ENCODE results near the gene RNF222. TPM values are rescaled to one million over a fixed set of nuclear protein-coding genes. Genes with fewer than 3 reads are reported as not detected.

RNF222 gene
- total and polyA plus RNA-seq, 10 of the 15 experiments (the other 5 are each of a cell fraction or from before 2014, with no cell fraction given) = not detected

DNA sequence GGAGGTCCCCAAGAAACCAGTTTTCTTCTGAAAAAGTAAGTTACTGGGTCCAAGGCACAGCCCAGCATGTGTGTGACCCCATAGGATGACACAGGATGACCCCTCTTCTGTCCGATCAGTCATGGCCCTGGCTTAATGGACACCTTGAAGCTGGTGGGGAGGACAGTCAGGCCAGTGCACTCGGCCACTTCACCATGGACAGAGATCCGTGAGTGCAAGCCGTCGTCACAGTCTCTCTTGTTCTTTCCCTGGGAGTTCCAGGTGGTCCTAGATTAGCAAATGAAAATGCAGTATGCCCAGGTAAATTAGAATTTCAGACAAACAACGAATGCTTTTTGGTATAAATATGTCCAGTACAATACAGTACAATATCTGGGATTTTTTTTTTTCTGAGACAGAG is 1.4 kb upstream of the RNF222 start:
- H3K4me2 ChIP-seq (ENCODE audit: control insufficient read depth, insufficient read depth) = no peak overlapping the region
- DNase-seq (ENCODE audit: low read depth, low spot score) = no peak
- no TSS peak for BruUV-seq (replicated peaks)
- in situ Hi-C loops (cut with MboI) = no loop called here
- 34% methylated on average over 6 of the region's 6 CpGs for WGBS (ENCODE audit: insufficient coverage, insufficient replicate concordance, low lambda C conversion rate, missing lambda C conversion rate)
- ChIA-PET CTCF (no interaction called here), RAD21 (ENCODE audit: unreplicated experiment) (no interaction called here), SMC1A (ENCODE audit: uncharacterized antibody, unreplicated experiment) (no interaction called here), POLR2A (no interaction called here)
- H4K20me1 ChIP-seq (ENCODE audit: control insufficient read depth, insufficient read depth) = no peaks in the 10 kb centered on the region
- H3K4me1 ChIP-seq (ENCODE audit: control insufficient read depth, insufficient read depth, low read length) = no peaks in the 10 kb centered on the region
- FAIRE-seq = no peak
- TF ChIP-seq, protein P1, sequence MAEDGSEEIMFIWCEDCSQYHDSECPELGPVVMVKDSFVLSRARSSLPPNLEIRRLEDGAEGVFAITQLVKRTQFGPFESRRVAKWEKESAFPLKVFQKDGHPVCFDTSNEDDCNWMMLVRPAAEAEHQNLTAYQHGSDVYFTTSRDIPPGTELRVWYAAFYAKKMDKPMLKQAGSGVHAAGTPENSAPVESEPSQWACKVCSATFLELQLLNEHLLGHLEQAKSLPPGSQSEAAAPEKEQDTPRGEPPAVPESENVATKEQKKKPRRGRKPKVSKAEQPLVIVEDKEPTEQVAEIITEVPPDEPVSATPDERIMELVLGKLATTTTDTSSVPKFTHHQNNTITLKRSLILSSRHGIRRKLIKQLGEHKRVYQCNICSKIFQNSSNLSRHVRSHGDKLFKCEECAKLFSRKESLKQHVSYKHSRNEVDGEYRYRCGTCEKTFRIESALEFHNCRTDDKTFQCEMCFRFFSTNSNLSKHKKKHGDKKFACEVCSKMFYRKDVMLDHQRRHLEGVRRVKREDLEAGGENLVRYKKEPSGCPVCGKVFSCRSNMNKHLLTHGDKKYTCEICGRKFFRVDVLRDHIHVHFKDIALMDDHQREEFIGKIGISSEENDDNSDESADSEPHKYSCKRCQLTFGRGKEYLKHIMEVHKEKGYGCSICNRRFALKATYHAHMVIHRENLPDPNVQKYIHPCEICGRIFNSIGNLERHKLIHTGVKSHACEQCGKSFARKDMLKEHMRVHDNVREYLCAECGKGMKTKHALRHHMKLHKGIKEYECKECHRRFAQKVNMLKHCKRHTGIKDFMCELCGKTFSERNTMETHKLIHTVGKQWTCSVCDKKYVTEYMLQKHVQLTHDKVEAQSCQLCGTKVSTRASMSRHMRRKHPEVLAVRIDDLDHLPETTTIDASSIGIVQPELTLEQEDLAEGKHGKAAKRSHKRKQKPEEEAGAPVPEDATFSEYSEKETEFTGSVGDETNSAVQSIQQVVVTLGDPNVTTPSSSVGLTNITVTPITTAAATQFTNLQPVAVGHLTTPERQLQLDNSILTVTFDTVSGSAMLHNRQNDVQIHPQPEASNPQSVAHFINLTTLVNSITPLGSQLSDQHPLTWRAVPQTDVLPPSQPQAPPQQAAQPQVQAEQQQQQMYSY (CRISPR knock-in tag; IDR thresholded peaks at IDR 0.05) = no peak
- TF ChIP-seq TBL1XR1 (IDR thresholded peaks at IDR 0.05; ENCODE audit: low read depth, low read length) = no peak
- TF ChIP-seq, protein P2, sequence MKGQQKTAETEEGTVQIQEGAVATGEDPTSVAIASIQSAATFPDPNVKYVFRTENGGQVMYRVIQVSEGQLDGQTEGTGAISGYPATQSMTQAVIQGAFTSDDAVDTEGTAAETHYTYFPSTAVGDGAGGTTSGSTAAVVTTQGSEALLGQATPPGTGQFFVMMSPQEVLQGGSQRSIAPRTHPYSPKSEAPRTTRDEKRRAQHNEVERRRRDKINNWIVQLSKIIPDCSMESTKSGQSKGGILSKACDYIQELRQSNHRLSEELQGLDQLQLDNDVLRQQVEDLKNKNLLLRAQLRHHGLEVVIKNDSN (IDR thresholded peaks at IDR 0.05; ENCODE audit: borderline replicate concordance, extremely low read length, insufficient read depth, low read depth, low read length) = no peak
- TF ChIP-seq, protein P3, sequence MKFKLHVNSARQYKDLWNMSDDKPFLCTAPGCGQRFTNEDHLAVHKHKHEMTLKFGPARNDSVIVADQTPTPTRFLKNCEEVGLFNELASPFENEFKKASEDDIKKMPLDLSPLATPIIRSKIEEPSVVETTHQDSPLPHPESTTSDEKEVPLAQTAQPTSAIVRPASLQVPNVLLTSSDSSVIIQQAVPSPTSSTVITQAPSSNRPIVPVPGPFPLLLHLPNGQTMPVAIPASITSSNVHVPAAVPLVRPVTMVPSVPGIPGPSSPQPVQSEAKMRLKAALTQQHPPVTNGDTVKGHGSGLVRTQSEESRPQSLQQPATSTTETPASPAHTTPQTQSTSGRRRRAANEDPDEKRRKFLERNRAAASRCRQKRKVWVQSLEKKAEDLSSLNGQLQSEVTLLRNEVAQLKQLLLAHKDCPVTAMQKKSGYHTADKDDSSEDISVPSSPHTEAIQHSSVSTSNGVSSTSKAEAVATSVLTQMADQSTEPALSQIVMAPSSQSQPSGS (IDR thresholded peaks at IDR 0.05; ENCODE audit: low read length) = no peak
- TF ChIP-seq, protein P4, sequence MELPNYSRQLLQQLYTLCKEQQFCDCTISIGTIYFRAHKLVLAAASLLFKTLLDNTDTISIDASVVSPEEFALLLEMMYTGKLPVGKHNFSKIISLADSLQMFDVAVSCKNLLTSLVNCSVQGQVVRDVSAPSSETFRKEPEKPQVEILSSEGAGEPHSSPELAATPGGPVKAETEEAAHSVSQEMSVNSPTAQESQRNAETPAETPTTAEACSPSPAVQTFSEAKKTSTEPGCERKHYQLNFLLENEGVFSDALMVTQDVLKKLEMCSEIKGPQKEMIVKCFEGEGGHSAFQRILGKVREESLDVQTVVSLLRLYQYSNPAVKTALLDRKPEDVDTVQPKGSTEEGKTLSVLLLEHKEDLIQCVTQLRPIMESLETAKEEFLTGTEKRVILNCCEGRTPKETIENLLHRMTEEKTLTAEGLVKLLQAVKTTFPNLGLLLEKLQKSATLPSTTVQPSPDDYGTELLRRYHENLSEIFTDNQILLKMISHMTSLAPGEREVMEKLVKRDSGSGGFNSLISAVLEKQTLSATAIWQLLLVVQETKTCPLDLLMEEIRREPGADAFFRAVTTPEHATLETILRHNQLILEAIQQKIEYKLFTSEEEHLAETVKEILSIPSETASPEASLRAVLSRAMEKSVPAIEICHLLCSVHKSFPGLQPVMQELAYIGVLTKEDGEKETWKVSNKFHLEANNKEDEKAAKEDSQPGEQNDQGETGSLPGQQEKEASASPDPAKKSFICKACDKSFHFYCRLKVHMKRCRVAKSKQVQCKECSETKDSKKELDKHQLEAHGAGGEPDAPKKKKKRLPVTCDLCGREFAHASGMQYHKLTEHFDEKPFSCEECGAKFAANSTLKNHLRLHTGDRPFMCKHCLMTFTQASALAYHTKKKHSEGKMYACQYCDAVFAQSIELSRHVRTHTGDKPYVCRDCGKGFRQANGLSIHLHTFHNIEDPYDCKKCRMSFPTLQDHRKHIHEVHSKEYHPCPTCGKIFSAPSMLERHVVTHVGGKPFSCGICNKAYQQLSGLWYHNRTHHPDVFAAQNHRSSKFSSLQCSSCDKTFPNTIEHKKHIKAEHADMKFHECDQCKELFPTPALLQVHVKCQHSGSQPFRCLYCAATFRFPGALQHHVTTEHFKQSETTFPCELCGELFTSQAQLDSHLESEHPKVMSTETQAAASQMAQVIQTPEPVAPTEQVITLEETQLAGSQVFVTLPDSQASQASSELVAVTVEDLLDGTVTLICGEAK (IDR thresholded peaks at IDR 0.05; ENCODE audit: borderline replicate concordance) = no peak
- TF ChIP-seq CHD4 (IDR thresholded peaks at IDR 0.05) = no peak
- TF ChIP-seq BMI1 (IDR thresholded peaks at IDR 0.05; ENCODE audit: borderline replicate concordance) = no peak
- TF ChIP-seq POU2F2 (IDR thresholded peaks at IDR 0.05; ENCODE audit: borderline replicate concordance, low read depth, low read length) = no peak
- no peak for TF ChIP-seq FOXK2 (IDR thresholded peaks at IDR 0.05)
- intact Hi-C loops (cut with micrococcal nuclease; ENCODE audit: unreplicated experiment) = no loop called here
- no peaks in the 10 kb centered on the region for H3K36me3 ChIP-seq (ENCODE audit: control insufficient read depth in 2 of 2, insufficient read depth in 2 of 2, low read length in 1 of 2)
- ATAC-seq = no peak
- no peak overlapping the region for H3K4me3 ChIP-seq
- H2AFZ ChIP-seq (ENCODE audit: control insufficient read depth, low read depth, low read length) = no peak overlapping the region
- H3K27me3 ChIP-seq (replicated peaks in 1 of 2; ENCODE audit: control insufficient read depth in 2 of 2, insufficient read depth in 2 of 2, low read length in 1 of 2) = peaks cover 0 to 2% of the 10 kb centered on the region in 2 experiments; a peak in 2 of 4 replicates
- no peaks in the 10 kb centered on the region for H3K9me3 ChIP-seq (replicated peaks; ENCODE audit: control insufficient read depth, insufficient read depth, low read length)
- no peaks in the 10 kb centered on the region for H3K79me2 ChIP-seq (ENCODE audit: control insufficient read depth, insufficient read depth, low read length)
- no peak overlapping the region for H3K9ac ChIP-seq (ENCODE audit: control insufficient read depth, insufficient read depth, low read length)
- no peak overlapping the region for H3K27ac ChIP-seq (ENCODE audit: control insufficient read depth, insufficient read depth)
